BE2C (cell line): ENCODE data around the gene ERGIC2.

Source experiments
- DNase-seq: peaks from one replicate; pipeline ENCODE4 v3.0.0-alpha.2; 2020
- H3K27me3 ChIP-seq: fragments of 250-450 bp; sonication (Bioruptor Pico); 2 replicates; pipeline ENCODE4 v1.5.1; 2020; ENCODE audit warnings: mild to moderate bottlenecking
- H3K36me3 ChIP-seq: fragments of 250-450 bp; sonication (Bioruptor Pico); 2 replicates; pipeline ENCODE4 v1.5.1; 2020; ENCODE audit warnings: mild to moderate bottlenecking
- H3K4me1 ChIP-seq: fragments of 250-450 bp; sonication (Bioruptor Pico); 2 replicates; pipeline ENCODE4 v1.5.1; 2020
- H3K4me3 ChIP-seq: 2 replicates; pipeline ENCODE4 v1.5.1; 2011; ENCODE audit warnings: low read depth, low read length
- H3K9me3 ChIP-seq: fragments of 250-450 bp; sonication (Bioruptor Pico); 2 replicates; pipeline ENCODE4 v1.5.1; 2020
- TF ChIP-seq, protein P1 (sequence below): IDR thresholded peaks from 2 replicates; pipeline ENCODE4 v1.5.1; 2012; ENCODE audit warnings: mild to moderate bottlenecking, low read depth, low read length

Gene ERGIC2

GRCh38 chr12:29426498-29426897, 45.5 kb upstream of the ERGIC2 start:
- Histone ChIP-seq H3K9me3 (peaks cover 3% of the 10 kb centered on the region; the same call in 1 of the 2 replicates), H3K4me1 (no peaks in the 10 kb centered on the region), H3K4me3 (no peak overlapping the region), H3K27me3 (peaks cover 5% of the 10 kb centered on the region), H3K36me3 (no peaks in the 10 kb centered on the region)
- TF ChIP-seq, protein P1, sequence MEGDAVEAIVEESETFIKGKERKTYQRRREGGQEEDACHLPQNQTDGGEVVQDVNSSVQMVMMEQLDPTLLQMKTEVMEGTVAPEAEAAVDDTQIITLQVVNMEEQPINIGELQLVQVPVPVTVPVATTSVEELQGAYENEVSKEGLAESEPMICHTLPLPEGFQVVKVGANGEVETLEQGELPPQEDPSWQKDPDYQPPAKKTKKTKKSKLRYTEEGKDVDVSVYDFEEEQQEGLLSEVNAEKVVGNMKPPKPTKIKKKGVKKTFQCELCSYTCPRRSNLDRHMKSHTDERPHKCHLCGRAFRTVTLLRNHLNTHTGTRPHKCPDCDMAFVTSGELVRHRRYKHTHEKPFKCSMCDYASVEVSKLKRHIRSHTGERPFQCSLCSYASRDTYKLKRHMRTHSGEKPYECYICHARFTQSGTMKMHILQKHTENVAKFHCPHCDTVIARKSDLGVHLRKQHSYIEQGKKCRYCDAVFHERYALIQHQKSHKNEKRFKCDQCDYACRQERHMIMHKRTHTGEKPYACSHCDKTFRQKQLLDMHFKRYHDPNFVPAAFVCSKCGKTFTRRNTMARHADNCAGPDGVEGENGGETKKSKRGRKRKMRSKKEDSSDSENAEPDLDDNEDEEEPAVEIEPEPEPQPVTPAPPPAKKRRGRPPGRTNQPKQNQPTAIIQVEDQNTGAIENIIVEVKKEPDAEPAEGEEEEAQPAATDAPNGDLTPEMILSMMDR, result no peak
- DNase-seq, result no peak

- Histone ChIP-seq H3K4me3 (no peak overlapping the region), H3K27me3 (peaks cover 5% of the 10 kb centered on the region), H3K4me1 (no peaks in the 10 kb centered on the region), H3K9me3 (peaks cover 3% of the 10 kb centered on the region; the same call in 1 of the 2 replicates), H3K36me3 (no peaks in the 10 kb centered on the region)
- TF ChIP-seq, protein P1, result no peak
- no peak for DNase-seq
Measured at GRCh38 chr12:29425722-29426121, 44.8 kb upstream of the ERGIC2 start.

- H3K4me3 ChIP-seq, result no peak overlapping the region
- H3K27me3 ChIP-seq, result peaks cover 5% of the 10 kb centered on the region
- H3K4me1 ChIP-seq, result no peaks in the 10 kb centered on the region
- no peaks in the 10 kb centered on the region for H3K9me3 ChIP-seq
- H3K36me3 ChIP-seq, result no peaks in the 10 kb centered on the region
- TF ChIP-seq, protein P1, result no peak
- DNase-seq, result no peak
Measured at GRCh38 chr12:29416748-29417147, 35.8 kb upstream of the ERGIC2 start.

- H3K36me3 ChIP-seq, result no peaks in the 10 kb centered on the region
- no peaks in the 10 kb centered on the region for H3K4me1 ChIP-seq
- TF ChIP-seq, protein P1, result no peak
- no peaks in the 10 kb centered on the region for H3K9me3 ChIP-seq
- peaks cover 5% of the 10 kb centered on the region for H3K27me3 ChIP-seq
- no peak overlapping the region for H3K4me3 ChIP-seq
- DNase-seq, result no peak
Measured at GRCh38 chr12:29415111-29415510, 34.1 kb upstream of the ERGIC2 start.

DNA sequence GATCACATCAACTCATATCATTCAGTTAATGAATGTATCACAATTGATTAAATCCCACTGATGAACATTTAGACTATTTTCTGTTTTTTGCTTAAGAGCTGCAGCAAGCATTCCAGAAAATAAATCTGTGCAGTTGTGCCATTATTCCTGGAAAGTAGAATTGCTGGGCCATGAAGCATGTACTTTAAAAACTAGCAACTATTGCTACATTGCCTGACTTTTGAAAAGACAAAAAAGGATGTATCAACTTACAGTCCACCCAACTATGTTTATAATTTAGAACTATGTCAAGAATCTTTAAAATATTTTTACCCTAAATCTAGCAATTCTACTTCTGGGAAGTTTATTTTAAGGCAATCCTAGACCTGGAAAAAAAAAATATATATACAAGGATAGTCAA, 33.4 kb upstream of the ERGIC2 start:
- Histone ChIP-seq H3K36me3 (no peaks in the 10 kb centered on the region), H3K27me3 (peaks cover 5% of the 10 kb centered on the region), H3K4me1 (no peaks in the 10 kb centered on the region), H3K9me3 (no peaks in the 10 kb centered on the region), H3K4me3 (no peak overlapping the region)
- DNase-seq, result no peak
- TF ChIP-seq, protein P1, result no peak

DNA sequence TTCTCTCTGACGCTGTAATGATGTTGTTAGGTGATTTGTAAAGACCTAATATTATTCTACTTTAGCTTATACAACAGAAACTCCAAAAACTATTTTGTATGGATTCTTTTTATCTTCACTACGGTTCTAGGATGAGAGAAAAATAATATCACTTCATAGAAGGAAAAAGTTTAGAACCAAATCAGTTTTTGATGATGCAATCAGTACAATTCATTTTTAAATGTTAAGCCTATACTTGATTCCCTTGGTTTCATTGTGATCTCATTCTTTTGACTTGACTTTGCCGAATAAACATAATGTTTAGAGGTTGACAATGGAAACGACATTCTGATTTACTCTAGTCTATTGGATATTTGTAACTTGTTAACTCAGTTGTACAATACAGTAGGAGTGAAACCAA, 24.6 kb upstream of the ERGIC2 start:
- H3K9me3 ChIP-seq, result no peaks in the 10 kb centered on the region
- 0 out of 2 replicates have a peak, but pooled peaks cover 9% of the 10 kb centered on the region for H3K27me3 ChIP-seq
- H3K36me3 ChIP-seq, result no peaks in the 10 kb centered on the region
- TF ChIP-seq, protein P1, result no peak
- no peak overlapping the region for H3K4me3 ChIP-seq
- DNase-seq, result no peak
- H3K4me1 ChIP-seq, result no peaks in the 10 kb centered on the region
